NB4 (cell line): ENCODE results near the gene ATP5F1E.

Experiments
- CTCF ChIP-seq: IDR thresholded peaks from one replicate; pipeline ENCODE4 v1.5.1; 2012; ENCODE audit warnings: low read depth, low read length
- MAX ChIP-seq: IDR thresholded peaks from 2 replicates; pipeline ENCODE4 v1.6.1; 2011; ENCODE audit warnings: low read depth, low read length
- MYC ChIP-seq: IDR thresholded peaks from 2 replicates; pipeline ENCODE4 v1.6.1; 2011; ENCODE audit warnings: low read depth, low read length
- POLR2A ChIP-seq: IDR thresholded peaks from 2 replicates; pipeline ENCODE4 v1.6.1; 2011; ENCODE audit warnings: mild to moderate bottlenecking; ENCODE audit not compliant: insufficient read length; ENCODE audit errors: extremely low read depth

DNA sequence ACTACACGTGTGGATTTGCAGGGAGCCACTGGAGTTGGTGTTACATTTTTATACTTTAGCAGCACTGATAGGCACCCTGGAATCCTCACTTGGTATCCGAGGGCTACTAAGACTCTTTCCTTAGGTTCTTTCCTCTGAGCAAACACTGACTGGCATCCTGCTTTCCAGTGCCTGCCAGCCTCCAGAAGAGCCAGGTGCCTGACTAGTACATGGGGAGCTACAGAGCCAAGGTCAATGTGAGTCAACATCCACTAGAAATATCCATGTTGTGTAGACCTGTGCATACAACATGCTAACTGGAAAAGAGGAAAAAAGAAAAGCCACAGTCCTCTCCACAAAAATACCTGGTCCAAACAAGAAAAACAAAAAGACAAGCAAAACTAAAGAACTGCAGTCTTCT, 7.0 kb downstream of the ATP5F1E start:
- TF ChIP-seq CTCF (no peak), POLR2A (no peak), MAX (no peak), MYC (no peak)
